AG04450 (cell line): Measurements from ENCODE around the gene ZNF366. TPM values are rescaled to one million over a fixed set of nuclear protein-coding genes. Genes with fewer than 3 reads are reported as not detected.

ENCODE experiments used
- CTCF ChIA-PET: fragments of 300-600, 350-600 bp; formaldehyde crosslinking; extraction: SDS; loops from one replicate; lab custom pipeline; 2022; ENCODE audit warnings: antibody characterized with exemption, inconsistent platforms; lab: Charles Lee
- POLR2A ChIA-PET: fragments of 350-600 bp; formaldehyde crosslinking; extraction: SDS; loops from one replicate; lab custom pipeline; 2021; ENCODE audit warnings: antibody characterized with exemption, inconsistent platforms; lab: Yijun Ruan, JAX
- DNase-seq: peaks from one replicate; pipeline ENCODE4 v3.0.0-alpha.2; 2011; ENCODE audit warnings: low read depth, low spot score
- H3K27ac ChIP-seq: one replicate; pipeline ENCODE4 v1.5.1; 2012; ENCODE audit warnings: low read depth, low read length, control low read depth
- H3K27me3 ChIP-seq: one replicate; pipeline ENCODE4 v1.6.0; 2012; ENCODE audit warnings: low read length; ENCODE audit not compliant: control insufficient read depth, insufficient read depth
- H3K4me3 ChIP-seq: 2 replicates; pipeline ENCODE4 v1.5.1; 2011; ENCODE audit warnings: mild to moderate bottlenecking, low read depth, low read length, control low read depth
- H3K9me3 ChIP-seq: 2 replicates; pipeline ENCODE4 v1.5.1; 2012; ENCODE audit warnings: low read length; ENCODE audit not compliant: control insufficient read depth, insufficient read depth
- polyA plus RNA-seq: library from polyadenylated mRNA; depleted of rRNA; stranded (reverse); fragments of >200 nt; gene quantifications from 2 replicates; pipeline ENCODE4 v1.2.3, GENCODE V29; 2011
- TF ChIP-seq, protein P1 (sequence below): IDR thresholded peaks from 2 replicates; pipeline ENCODE4 v1.5.1; 2011; ENCODE audit warnings: low read depth, low read length, control low read depth, inconsistent platforms

ZNF366 gene
- polyA plus RNA-seq, 1 experiment: not detected

DNA sequence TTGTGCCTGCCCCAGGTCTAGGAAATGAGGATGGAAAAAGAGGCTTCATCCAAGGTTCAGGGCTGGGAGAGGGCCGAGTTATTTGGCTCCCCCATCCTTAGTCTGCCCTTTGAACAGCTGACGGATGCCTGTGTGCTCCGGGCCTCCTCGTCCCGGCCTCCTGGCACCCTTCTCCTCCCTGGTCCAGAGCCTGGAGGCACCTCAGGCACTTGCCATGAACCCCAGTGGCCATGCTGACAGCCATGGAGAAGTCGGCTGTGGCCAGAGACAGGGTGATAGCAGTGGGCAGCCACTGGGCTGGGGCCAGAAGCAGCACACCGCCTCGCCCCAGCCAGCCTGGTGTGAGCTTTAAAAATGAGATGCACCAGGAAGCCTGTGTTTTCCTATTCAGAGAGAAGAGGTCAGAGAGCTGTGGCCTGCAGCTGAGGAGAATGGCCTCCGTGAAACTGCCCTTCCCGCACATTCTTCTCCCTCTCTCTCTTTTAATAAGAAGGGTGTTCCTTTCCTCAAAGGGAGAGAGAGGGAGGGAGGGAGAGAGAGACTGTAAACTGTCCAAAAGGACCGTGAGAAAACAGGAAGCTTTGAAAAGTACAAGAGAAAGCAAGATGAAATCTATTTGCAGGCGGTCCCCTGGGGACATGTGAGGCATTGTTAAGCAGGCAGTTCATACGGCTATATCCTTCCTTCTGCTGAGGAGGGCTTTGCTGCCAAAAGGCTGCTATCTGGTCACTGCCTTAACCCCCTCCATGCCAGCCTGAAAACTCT, 55.3 kb downstream of the ZNF366 start:
- Histone ChIP-seq H3K4me3 (no peak overlapping the region), H3K9me3 (peaks cover 3% of the 10 kb centered on the region; the same call in 1 of the 2 replicates), H3K27ac (peak overlapping the region; percentile 91), H3K27me3 (no peaks in the 10 kb centered on the region)
- TF ChIP-seq, protein P1, sequence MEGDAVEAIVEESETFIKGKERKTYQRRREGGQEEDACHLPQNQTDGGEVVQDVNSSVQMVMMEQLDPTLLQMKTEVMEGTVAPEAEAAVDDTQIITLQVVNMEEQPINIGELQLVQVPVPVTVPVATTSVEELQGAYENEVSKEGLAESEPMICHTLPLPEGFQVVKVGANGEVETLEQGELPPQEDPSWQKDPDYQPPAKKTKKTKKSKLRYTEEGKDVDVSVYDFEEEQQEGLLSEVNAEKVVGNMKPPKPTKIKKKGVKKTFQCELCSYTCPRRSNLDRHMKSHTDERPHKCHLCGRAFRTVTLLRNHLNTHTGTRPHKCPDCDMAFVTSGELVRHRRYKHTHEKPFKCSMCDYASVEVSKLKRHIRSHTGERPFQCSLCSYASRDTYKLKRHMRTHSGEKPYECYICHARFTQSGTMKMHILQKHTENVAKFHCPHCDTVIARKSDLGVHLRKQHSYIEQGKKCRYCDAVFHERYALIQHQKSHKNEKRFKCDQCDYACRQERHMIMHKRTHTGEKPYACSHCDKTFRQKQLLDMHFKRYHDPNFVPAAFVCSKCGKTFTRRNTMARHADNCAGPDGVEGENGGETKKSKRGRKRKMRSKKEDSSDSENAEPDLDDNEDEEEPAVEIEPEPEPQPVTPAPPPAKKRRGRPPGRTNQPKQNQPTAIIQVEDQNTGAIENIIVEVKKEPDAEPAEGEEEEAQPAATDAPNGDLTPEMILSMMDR: no peak
- ChIA-PET POLR2A (interaction anchor here (1.0 kb wide), 1 partner anchor 11 kb away, joined by 3 read pairs; no protein-coding TSS in a partner anchor), CTCF (interaction anchor here (1.4 kb wide), 1 partner anchor 86 kb away, joined by 7 read pairs; no protein-coding TSS in a partner anchor)
- no peak for DNase-seq

DNA sequence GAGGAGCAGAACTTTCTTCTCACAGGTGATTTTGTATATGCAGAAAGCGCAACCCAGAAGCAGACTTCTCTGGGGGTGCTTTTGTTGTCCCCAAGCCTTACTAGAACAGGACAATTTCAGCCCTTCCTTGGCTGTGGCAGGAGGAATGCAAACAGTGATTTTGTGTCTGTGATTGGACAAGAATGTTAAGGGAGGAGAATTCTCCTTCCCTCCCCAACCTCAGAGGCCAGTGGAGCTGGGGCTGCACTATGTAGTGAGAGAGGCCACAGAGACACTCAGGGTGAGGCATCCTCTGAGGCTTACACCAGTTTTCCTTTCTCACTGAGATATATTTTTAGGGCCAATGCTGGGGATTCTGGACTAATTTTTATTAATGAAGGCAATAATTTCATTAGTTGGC, 58.8 kb downstream of the ZNF366 start:
- TF ChIP-seq, protein P1: no peak
- H3K9me3 ChIP-seq: peaks cover 3% of the 10 kb centered on the region; the same call in 1 of the 2 replicates
- H3K27ac ChIP-seq: no peak overlapping the region
- no peak for DNase-seq
- POLR2A ChIA-PET: no interaction called here
- no peaks in the 10 kb centered on the region for H3K27me3 ChIP-seq
- no peak overlapping the region for H3K4me3 ChIP-seq
- CTCF ChIA-PET: interaction anchor here (0.9 kb wide), 1 partner anchor 76 kb away, joined by 3 read pairs; no protein-coding TSS in a partner anchor

DNA sequence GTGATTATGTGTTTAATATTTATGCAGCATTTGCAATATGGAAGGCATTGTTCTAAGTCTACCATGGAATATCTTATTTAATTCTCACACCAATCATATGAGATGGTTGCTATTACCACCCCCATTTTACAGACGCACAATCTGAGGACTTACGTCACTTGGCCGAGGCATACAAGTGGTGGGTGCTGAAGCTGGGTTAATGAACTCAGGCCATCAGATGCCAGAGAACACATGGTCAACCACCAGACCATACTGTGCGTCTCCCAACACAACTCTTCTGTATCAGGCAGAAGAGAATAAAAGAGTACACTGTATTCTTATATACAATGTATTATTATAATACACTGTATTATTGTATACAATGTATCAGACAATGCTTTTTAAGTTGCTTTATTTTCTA, 59.5 kb downstream of the ZNF366 start:
- no peak overlapping the region for H3K27ac ChIP-seq
- DNase-seq: no peak
- ChIA-PET CTCF (no interaction called here), POLR2A (no interaction called here)
- no peak overlapping the region for H3K4me3 ChIP-seq
- H3K9me3 ChIP-seq: peaks cover 3% of the 10 kb centered on the region; the same call in 1 of the 2 replicates
- no peaks in the 10 kb centered on the region for H3K27me3 ChIP-seq
- TF ChIP-seq, protein P1: no peak

DNA sequence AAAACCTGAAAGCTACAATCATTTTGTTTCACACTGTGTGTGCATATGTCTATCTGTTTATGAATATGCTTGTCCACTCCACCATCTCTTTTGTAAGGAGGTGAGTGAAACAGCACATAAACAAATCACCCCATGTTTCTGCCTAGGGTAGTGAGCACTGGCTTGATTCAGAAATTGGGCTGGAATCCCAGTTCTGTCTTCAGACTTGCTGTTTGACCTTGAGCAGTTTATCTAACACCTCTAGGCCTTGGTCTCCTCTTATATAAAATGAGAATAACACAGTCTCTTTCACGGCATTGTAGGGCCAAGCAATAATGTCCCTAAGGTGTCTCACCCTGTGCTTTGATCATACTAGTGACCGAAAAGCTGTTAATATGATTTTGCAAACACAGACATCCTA, 61.2 kb downstream of the ZNF366 start:
- Histone ChIP-seq H3K9me3 (no peaks in the 10 kb centered on the region), H3K27me3 (no peaks in the 10 kb centered on the region), H3K4me3 (no peak overlapping the region), H3K27ac (no peak overlapping the region)
- TF ChIP-seq, protein P1: no peak
- CTCF ChIA-PET: no interaction called here
- POLR2A ChIA-PET: no interaction called here
- no peak for DNase-seq

DNA sequence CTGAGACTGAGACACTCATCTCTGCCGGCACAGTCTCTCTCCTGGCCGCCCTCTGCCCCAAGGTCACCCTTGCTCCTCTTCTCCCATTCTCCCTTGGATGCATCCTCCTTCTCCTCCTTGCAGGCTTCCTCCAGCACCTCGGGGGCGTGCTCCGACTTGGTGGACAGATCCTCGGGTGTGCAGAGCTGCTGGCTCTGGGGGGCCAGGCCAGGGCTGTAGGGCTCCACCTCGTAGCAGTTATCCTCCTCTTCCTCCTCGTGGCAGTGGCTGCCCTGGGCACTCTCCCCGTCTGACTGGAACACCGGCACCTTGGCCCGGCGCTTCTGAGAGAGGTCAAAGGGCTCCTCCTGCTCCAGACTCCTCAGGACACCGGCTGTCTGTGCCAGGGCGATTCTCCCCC, 63.3 kb downstream of the ZNF366 start:
- no peak overlapping the region for H3K4me3 ChIP-seq
- no peaks in the 10 kb centered on the region for H3K27me3 ChIP-seq
- no peak for DNase-seq
- TF ChIP-seq, protein P1: no peak
- CTCF ChIA-PET: interaction anchor here (0.7 kb wide), 1 partner anchor 32 kb away, joined by 3 read pairs; no protein-coding TSS in a partner anchor
- POLR2A ChIA-PET: no interaction called here
- H3K9me3 ChIP-seq: no peaks in the 10 kb centered on the region
- H3K27ac ChIP-seq: no peak overlapping the region
